Neural progenitor cell (in vitro differentiated cells): ENCODE results near the gene LRRC75A. TPM values are rescaled to one million over a fixed set of nuclear protein-coding genes. Genes with fewer than 3 reads are reported as not detected.

Experiments
- DNase-seq: peaks from one replicate; pipeline ENCODE4 v3.0.0-alpha.2; 2016; ENCODE audit warnings: low spot score
- H2AFZ ChIP-seq: fragments of 200-600 bp; sonication (generic); replicated peaks from 2 replicates; pipeline ENCODE4 v1.6.1; 2016; ENCODE audit warnings: antibody characterized with exemption
- H3F3A ChIP-seq: fragments of 200-600 bp; sonication (generic); 2 replicates; pipeline ENCODE4 v1.6.1; 2016; ENCODE audit warnings: antibody characterized with exemption, low read depth
- H3K27ac ChIP-seq: fragments of 200-600 bp; sonication (generic); 2 replicates; pipeline ENCODE4 v1.5.1; 2016; ENCODE audit warnings: mild to moderate bottlenecking
- H3K27me3 ChIP-seq: fragments of 200-600 bp; sonication (generic); 2 replicates; pipeline ENCODE4 v1.6.1; 2016; ENCODE audit warnings: mild to moderate bottlenecking, moderate library complexity
- H3K36me3 ChIP-seq: fragments of 200-600 bp; sonication (generic); 2 replicates; pipeline ENCODE4 v1.5.1; 2016
- H3K4me1 ChIP-seq: fragments of 200-600 bp; sonication (generic); 2 replicates; pipeline ENCODE4 v1.6.1; 2016; ENCODE audit warnings: mixed run types
- H3K4me2 ChIP-seq: fragments of 200-600 bp; sonication (generic); 2 replicates; pipeline ENCODE4 v1.6.1; 2016
- H3K4me3 ChIP-seq: fragments of 200-600 bp; sonication (generic); 2 replicates; pipeline ENCODE4 v1.5.1; 2016
- H3K79me2 ChIP-seq: fragments of 200-600 bp; sonication (generic); 2 replicates; pipeline ENCODE4 v1.6.1; 2016; ENCODE audit warnings: low read depth
- H3K9ac ChIP-seq: fragments of 200-600 bp; sonication (generic); 2 replicates; pipeline ENCODE4 v1.6.1; 2016
- H3K9me3 ChIP-seq: fragments of 200-600 bp; sonication (generic); 2 replicates; pipeline ENCODE4 v1.5.1; 2016; ENCODE audit warnings: low read depth
- H4K20me1 ChIP-seq: fragments of 200-600 bp; sonication (generic); 2 replicates; pipeline ENCODE4 v1.6.1; 2016; ENCODE audit warnings: low read depth
- H3K27ac Mint-ChIP-seq: 3 replicates; pipeline ENCODE4 v1.8.0; 2021; ENCODE audit warnings: mixed read lengths
- H3K27me3 Mint-ChIP-seq: 2 replicates; pipeline ENCODE4 v1.8.0; 2022; ENCODE audit warnings: low read depth, mild to moderate bottlenecking, inconsistent platforms, moderate library complexity, mixed read lengths; ENCODE audit not compliant: insufficient read depth
- H3K36me3 Mint-ChIP-seq: 3 replicates; pipeline ENCODE4 v1.8.0; 2021; ENCODE audit warnings: mixed read lengths
- H3K4me1 Mint-ChIP-seq: 3 replicates; pipeline ENCODE4 v1.8.0; 2021; ENCODE audit warnings: mixed read lengths
- H3K4me3 Mint-ChIP-seq: 3 replicates; pipeline ENCODE4 v1.8.0; 2021; ENCODE audit warnings: mild to moderate bottlenecking, moderate library complexity, mixed read lengths
- H3K9me3 Mint-ChIP-seq: 3 replicates; pipeline ENCODE4 v1.8.0; 2020; ENCODE audit warnings: mixed read lengths
- CTCF ChIP-seq: fragments of 200-600 bp; sonication (generic); IDR thresholded peaks from 2 replicates; pipeline ENCODE4 v1.5.1; 2017; ENCODE audit warnings: antibody characterized with exemption, mild to moderate bottlenecking
- EZH2 ChIP-seq: fragments of 200-600 bp; sonication (generic); IDR thresholded peaks from 2 replicates; pipeline ENCODE4 v1.6.1; 2017; ENCODE audit warnings: antibody characterized with exemption, mild to moderate bottlenecking, moderate library complexity
- EZH2phosphoT487 ChIP-seq: fragments of 200-600 bp; sonication (generic); IDR thresholded peaks from 2 replicates; pipeline ENCODE4 v1.6.1; 2017; ENCODE audit warnings: antibody characterized with exemption
- total RNA-seq: library from RNA; depleted of rRNA; stranded (reverse); fragments of >200 nt; gene quantifications from 2 replicates; pipeline ENCODE4 v1.2.3, GENCODE V29; 2015; ENCODE audit warnings: low replicate concordance

The LRRC75A gene
- total RNA-seq, 1 donor from 2014 or later = 4.0 TPM

DNA sequence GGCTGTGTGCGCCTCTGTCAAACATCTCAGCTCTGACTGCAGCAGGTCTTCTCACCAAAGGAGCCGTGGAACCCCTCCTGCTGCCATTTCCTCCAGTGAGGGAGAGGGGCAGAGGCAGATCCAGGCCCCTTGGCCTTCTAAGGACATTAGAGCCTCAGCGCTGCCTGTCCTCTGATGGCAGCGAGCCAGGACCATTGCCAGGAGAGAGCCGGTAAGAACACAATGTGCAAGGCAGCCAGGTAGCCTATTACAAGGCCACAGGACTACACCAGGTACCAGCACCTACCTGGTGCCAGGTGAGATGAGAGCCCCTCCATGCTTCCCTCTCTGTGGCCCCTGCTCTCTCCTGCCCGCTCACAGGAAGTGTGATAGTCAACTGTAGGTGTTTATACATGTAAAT lies 11.0 kb downstream of the LRRC75A start:
- H2AFZ ChIP-seq = no peak overlapping the region
- no peaks in the 10 kb centered on the region for H4K20me1 ChIP-seq
- H3K4me1 ChIP-seq = peaks cover 24% of the 10 kb centered on the region
- Mint-ChIP-seq H3K4me3 (no peak overlapping the region), H3K4me1 (peaks cover 40% of the 10 kb centered on the region), H3K36me3 (no peaks in the 10 kb centered on the region), H3K27ac (no peak overlapping the region), H3K9me3 (no peaks in the 10 kb centered on the region), H3K27me3 (peaks cover 11% of the 10 kb centered on the region)
- no peaks in the 10 kb centered on the region for H3K36me3 ChIP-seq
- no peak for DNase-seq
- TF ChIP-seq CTCF = no peak
- TF ChIP-seq EZH2phosphoT487 = no peak
- TF ChIP-seq EZH2 = no peak
- H3K27me3 ChIP-seq = no peaks in the 10 kb centered on the region
- H3K9ac ChIP-seq = no peak overlapping the region
- no peak overlapping the region for H3K4me3 ChIP-seq
- H3K9me3 ChIP-seq = no peaks in the 10 kb centered on the region
- peaks cover 4% of the 10 kb centered on the region for H3K79me2 ChIP-seq
- H3K4me2 ChIP-seq = no peak overlapping the region
- peaks cover 24% of the 10 kb centered on the region for H3F3A ChIP-seq
- no peak overlapping the region for H3K27ac ChIP-seq

- no peaks in the 10 kb centered on the region for H3K9me3 ChIP-seq
- Mint-ChIP-seq H3K9me3 (no peaks in the 10 kb centered on the region), H3K4me3 (no peak overlapping the region), H3K27me3 (peaks cover 5% of the 10 kb centered on the region), H3K27ac (no peak overlapping the region), H3K36me3 (no peaks in the 10 kb centered on the region), H3K4me1 (peaks cover 26% of the 10 kb centered on the region)
- no peak overlapping the region for H2AFZ ChIP-seq
- H3K9ac ChIP-seq = no peak overlapping the region
- H3K27ac ChIP-seq = no peak overlapping the region
- no peak for DNase-seq
- H3K4me1 ChIP-seq = peaks cover 6% of the 10 kb centered on the region
- no peak overlapping the region for H3K4me2 ChIP-seq
- no peaks in the 10 kb centered on the region for H4K20me1 ChIP-seq
- no peaks in the 10 kb centered on the region for H3K36me3 ChIP-seq
- peaks cover 4% of the 10 kb centered on the region for H3K79me2 ChIP-seq
- H3K27me3 ChIP-seq = no peaks in the 10 kb centered on the region
- H3K4me3 ChIP-seq = no peak overlapping the region
- H3F3A ChIP-seq = peaks cover 8% of the 10 kb centered on the region
- TF ChIP-seq CTCF (no peak), EZH2 (no peak), EZH2phosphoT487 (no peak)
These were observed 12.7 kb downstream of the LRRC75A start for GRCh38 chr17:16479264-16479663.

DNA sequence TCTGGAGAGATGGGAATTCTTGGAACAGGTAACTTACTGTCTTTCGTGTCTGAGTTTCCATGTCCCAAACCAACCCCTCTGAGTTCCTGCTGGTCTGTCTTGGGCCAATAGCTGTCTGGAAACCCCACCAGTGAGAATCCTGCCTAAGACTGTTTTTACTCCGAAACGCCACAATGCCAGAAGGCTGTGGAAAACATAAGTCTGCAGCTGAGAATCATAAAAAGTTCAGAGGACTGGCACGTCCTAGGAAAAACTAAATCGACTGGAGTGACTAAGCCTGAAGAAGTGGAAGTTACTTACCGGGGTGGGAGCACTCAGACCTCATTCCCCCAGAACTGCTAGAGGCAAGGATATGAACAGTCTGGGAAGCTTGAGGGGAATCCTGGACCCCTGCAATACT lies 13.3 kb downstream of the LRRC75A start:
- Mint-ChIP-seq H3K4me3 (no peak overlapping the region), H3K4me1 (peaks cover 23% of the 10 kb centered on the region), H3K9me3 (no peaks in the 10 kb centered on the region), H3K27me3 (peaks cover 4% of the 10 kb centered on the region), H3K27ac (no peak overlapping the region), H3K36me3 (no peaks in the 10 kb centered on the region)
- peaks cover 3% of the 10 kb centered on the region for H3K4me1 ChIP-seq
- H3K27ac ChIP-seq = no peak overlapping the region
- no peak overlapping the region for H3K9ac ChIP-seq
- no peaks in the 10 kb centered on the region for H3K36me3 ChIP-seq
- H3K9me3 ChIP-seq = no peaks in the 10 kb centered on the region
- no peak overlapping the region for H3K4me2 ChIP-seq
- no peaks in the 10 kb centered on the region for H4K20me1 ChIP-seq
- peaks cover 2% of the 10 kb centered on the region for H3F3A ChIP-seq
- H2AFZ ChIP-seq = no peak overlapping the region
- H3K4me3 ChIP-seq = no peak overlapping the region
- DNase-seq = no peak
- H3K27me3 ChIP-seq = no peaks in the 10 kb centered on the region
- TF ChIP-seq CTCF = no peak
- TF ChIP-seq EZH2phosphoT487 = no peak
- no peak for TF ChIP-seq EZH2
- peaks cover 3% of the 10 kb centered on the region for H3K79me2 ChIP-seq
